ENCODE results near the gene ACTG2. TPM values are rescaled to one million over a fixed set of nuclear protein-coding genes. Genes with fewer than 3 reads are reported as not detected.
A peak's percentile ranks its signal among the peaks of the same experiment; 100 is the strongest.
"Not testable (repeated sequence)": the region's sequence is repeated elsewhere in the genome, so short reads cannot be mapped to it uniquely, and the experiment has no call there.

The ACTG2 gene
- polyA plus RNA-seq, 6 donors from 2014 or later, result not detected

- ATAC-seq (ENCODE audit: low read depth in 2 of 2), result no peak
- no peaks in the 10 kb centered on the region for H3K9me3 Mint-ChIP-seq
- DNase-seq, result no peak
- peaks cover 36 to 64% (median 49%) of the 10 kb centered on the region in 3 donors for H3K4me1 Mint-ChIP-seq
- H3K36me3 Mint-ChIP-seq, result peaks cover 3 to 6% of the 10 kb centered on the region in 2 donors
- no peaks in the 10 kb centered on the region for H3K27me3 Mint-ChIP-seq
- H3K4me3 Mint-ChIP-seq, result no peak overlapping the region
- H3K27ac Mint-ChIP-seq, result peak overlapping the region in 1 of 6 donors; percentile 8
Measured at GRCh38 chr2:73937899-73938298, 45.1 kb downstream of the ACTG2 start.

GRCh38 chr2:73938718-73939352 lies 46.0 kb downstream of the ACTG2 start:
- DNase-seq (no peak), ATAC-seq (ENCODE audit: low read depth in 2 of 2) (no peak)
- Mint-ChIP-seq H3K27ac (peak overlapping the region in 1 of 6 donors; percentile 66), H3K4me1 (peaks cover 30 to 62% (median 42%) of the 10 kb centered on the region in 3 donors), H3K36me3 (peaks cover 0 to 3% of the 10 kb centered on the region in 2 donors), H3K9me3 (no peaks in the 10 kb centered on the region), H3K27me3 (no peaks in the 10 kb centered on the region), H3K4me3 (no peak overlapping the region)

- Mint-ChIP-seq H3K36me3 (peaks cover 0 to 3% of the 10 kb centered on the region in 2 donors), H3K9me3 (no peaks in the 10 kb centered on the region), H3K27ac (peak overlapping the region in 1 of 6 donors; percentile 64), H3K27me3 (no peaks in the 10 kb centered on the region), H3K4me1 (peaks cover 31 to 59% (median 43%) of the 10 kb centered on the region in 3 donors), H3K4me3 (no peak overlapping the region)
- peak; percentile 39 to 40 for ATAC-seq (ENCODE audit: low read depth in 2 of 2)
- DNase-seq, result no peak
Measured at GRCh38 chr2:73939419-73939818, 46.6 kb downstream of the ACTG2 start.

- not testable (repeated sequence) for H3K4me3 Mint-ChIP-seq; ATAC-seq (ENCODE audit: low read depth in 2 of 2); H3K9me3 Mint-ChIP-seq; H3K36me3 Mint-ChIP-seq; DNase-seq; H3K27me3 Mint-ChIP-seq
- H3K27ac Mint-ChIP-seq, result peak overlapping the region in 2 of 6 donors; percentile 64 to 88
- peaks cover 37 to 61% (median 50%) of the 10 kb centered on the region in 3 donors for H3K4me1 Mint-ChIP-seq
Measured at GRCh38 chr2:73940066-73940465, 47.3 kb downstream of the ACTG2 start.

GRCh38 chr2:73942664-73943063 lies 49.9 kb downstream of the ACTG2 start:
- ATAC-seq (ENCODE audit: low read depth in 2 of 2) (no peak), DNase-seq (no peak)
- Mint-ChIP-seq H3K27ac (no peak overlapping the region), H3K36me3 (peaks cover 4 to 9% of the 10 kb centered on the region in 2 donors), H3K4me3 (no peak overlapping the region), H3K27me3 (no peaks in the 10 kb centered on the region), H3K4me1 (peaks cover 30 to 53% (median 42%) of the 10 kb centered on the region in 3 donors), H3K9me3 (no peaks in the 10 kb centered on the region)

GRCh38 chr2:73944714-73945113 lies 51.9 kb downstream of the ACTG2 start:
- DNase-seq (no peak), ATAC-seq (ENCODE audit: low read depth in 2 of 2) (no peak)
- H3K36me3 Mint-ChIP-seq, result peaks cover 4 to 9% of the 10 kb centered on the region in 2 donors
- H3K4me3 Mint-ChIP-seq, result no peak overlapping the region
- peaks cover 35 to 53% (median 49%) of the 10 kb centered on the region in 3 donors for H3K4me1 Mint-ChIP-seq
- H3K9me3 Mint-ChIP-seq, result no peaks in the 10 kb centered on the region
- H3K27ac Mint-ChIP-seq, result peak overlapping the region in 4 of 6 donors; percentile 20 to 73 (median 41)
- H3K27me3 Mint-ChIP-seq, result no peaks in the 10 kb centered on the region

- Mint-ChIP-seq H3K36me3 (peaks cover 10 to 17% of the 10 kb centered on the region in 2 donors), H3K4me3 (no peak overlapping the region), H3K27ac (peak overlapping the region in 4 of 6 donors; percentile 9 to 82 (median 38)), H3K27me3 (no peaks in the 10 kb centered on the region), H3K9me3 (no peaks in the 10 kb centered on the region), H3K4me1 (peaks cover 33 to 53% (median 44%) of the 10 kb centered on the region in 3 donors)
- DNase-seq (no peak), ATAC-seq (ENCODE audit: low read depth in 2 of 2) (no peak)
Measured at GRCh38 chr2:73946215-73946614, 53.4 kb downstream of the ACTG2 start.

GRCh38 chr2:73946666-73947065 lies 53.9 kb downstream of the ACTG2 start:
- Mint-ChIP-seq H3K27ac (peak overlapping the region in 5 of 6 donors; percentile 6 to 82 (median 41)), H3K9me3 (no peaks in the 10 kb centered on the region), H3K4me3 (no peak overlapping the region), H3K4me1 (peaks cover 37 to 53% (median 45%) of the 10 kb centered on the region in 3 donors), H3K36me3 (peaks cover 15 to 21% of the 10 kb centered on the region in 2 donors), H3K27me3 (no peaks in the 10 kb centered on the region)
- DNase-seq (no peak), ATAC-seq (ENCODE audit: low read depth in 2 of 2) (no peak)

- no peak for ATAC-seq (ENCODE audit: low read depth in 2 of 2)
- peaks cover 41 to 57% (median 43%) of the 10 kb centered on the region in 3 donors for H3K4me1 Mint-ChIP-seq
- no peak for DNase-seq
- no peaks in the 10 kb centered on the region for H3K9me3 Mint-ChIP-seq
- no peaks in the 10 kb centered on the region for H3K27me3 Mint-ChIP-seq
- peaks cover 21 to 30% of the 10 kb centered on the region in 2 donors for H3K36me3 Mint-ChIP-seq
- H3K4me3 Mint-ChIP-seq, result peak overlapping the region in 1 of 8 donors; percentile 40
- H3K27ac Mint-ChIP-seq, result peak overlapping the region; percentile 12 to 89 (median 70)
Measured at GRCh38 chr2:73947412-73948018, 54.7 kb downstream of the ACTG2 start.

GRCh38 chr2:73949802-73950201 lies 57.0 kb downstream of the ACTG2 start:
- H3K27me3 Mint-ChIP-seq, result no peaks in the 10 kb centered on the region
- H3K36me3 Mint-ChIP-seq, result peaks cover 28 to 34% of the 10 kb centered on the region in 2 donors
- H3K4me1 Mint-ChIP-seq, result peaks cover 35 to 54% (median 38%) of the 10 kb centered on the region in 3 donors
- no peaks in the 10 kb centered on the region for H3K9me3 Mint-ChIP-seq
- peak overlapping the region in 2 of 6 donors; percentile 2 to 64 for H3K27ac Mint-ChIP-seq
- ATAC-seq (ENCODE audit: low read depth in 2 of 2), result no peak
- DNase-seq, result no peak
- H3K4me3 Mint-ChIP-seq, result no peak overlapping the region

- H3K4me1 Mint-ChIP-seq, result peaks cover 25 to 37% (median 30%) of the 10 kb centered on the region in 3 donors
- H3K36me3 Mint-ChIP-seq, result peaks cover 27 to 47% of the 10 kb centered on the region in 2 donors
- no peak for DNase-seq
- peak overlapping the region in 1 of 8 donors; percentile 32 for H3K4me3 Mint-ChIP-seq
- H3K9me3 Mint-ChIP-seq, result no peaks in the 10 kb centered on the region
- H3K27ac Mint-ChIP-seq, result peak overlapping the region in 2 of 6 donors; percentile 69 to 74
- no peak for ATAC-seq (ENCODE audit: low read depth in 2 of 2)
- no peaks in the 10 kb centered on the region for H3K27me3 Mint-ChIP-seq
Measured at GRCh38 chr2:73952499-73953446, 60.0 kb downstream of the ACTG2 start.

GRCh38 chr2:73956218-73956865 lies 63.5 kb downstream of the ACTG2 start:
- H3K9me3 Mint-ChIP-seq, result peaks cover 0 to 2% (median 0%) of the 10 kb centered on the region in 7 donors
- H3K36me3 Mint-ChIP-seq, result peaks cover 37 to 55% of the 10 kb centered on the region in 2 donors
- peak overlapping the region in 2 of 6 donors; percentile 45 to 81 for H3K27ac Mint-ChIP-seq
- no peaks in the 10 kb centered on the region for H3K27me3 Mint-ChIP-seq
- ATAC-seq (ENCODE audit: low read depth in 2 of 2), result no peak
- H3K4me1 Mint-ChIP-seq, result peaks cover 7 to 14% (median 12%) of the 10 kb centered on the region in 3 donors
- no peak for DNase-seq
- no peak overlapping the region for H3K4me3 Mint-ChIP-seq

Measured in naive B cell (primary cell).